ENCODE results near the gene AFAP1. TPM values are rescaled to one million over a fixed set of nuclear protein-coding genes. Genes with fewer than 3 reads are reported as not detected.

AFAP1 gene
- polyA plus RNA-seq, 1 donor (not counting 4 experiments of a cell fraction or from before 2014, with no cell fraction given) = 7.6 TPM

DNA sequence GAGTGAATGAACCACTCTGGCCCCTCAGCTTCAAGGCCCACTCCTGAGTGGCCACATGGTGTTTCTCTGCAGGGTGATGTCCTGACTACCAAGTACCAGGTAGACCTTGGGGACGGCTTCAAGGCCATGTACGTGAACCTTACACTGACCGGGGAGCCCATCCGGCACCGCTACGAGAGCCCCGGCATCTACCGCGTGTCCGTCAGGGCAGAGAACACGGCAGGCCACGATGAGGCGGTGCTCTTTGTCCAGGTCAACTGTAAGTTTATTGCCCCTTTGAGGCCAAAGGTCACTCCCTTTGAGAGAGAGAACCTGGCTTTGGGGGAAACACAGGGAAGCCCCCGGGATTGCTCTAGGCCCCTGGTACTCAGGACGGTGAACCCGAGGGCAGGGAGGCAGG is 216.0 kb downstream of the AFAP1 start:
- H2AFZ ChIP-seq (ENCODE audit: control insufficient read depth, low read length) = no peak overlapping the region
- FAIRE-seq = no peak
- dilution Hi-C loops (cut with MboI; ENCODE audit: extremely low pct_ligation_motif_present, low sequenced_read_pairs) = no loop called here

DNA sequence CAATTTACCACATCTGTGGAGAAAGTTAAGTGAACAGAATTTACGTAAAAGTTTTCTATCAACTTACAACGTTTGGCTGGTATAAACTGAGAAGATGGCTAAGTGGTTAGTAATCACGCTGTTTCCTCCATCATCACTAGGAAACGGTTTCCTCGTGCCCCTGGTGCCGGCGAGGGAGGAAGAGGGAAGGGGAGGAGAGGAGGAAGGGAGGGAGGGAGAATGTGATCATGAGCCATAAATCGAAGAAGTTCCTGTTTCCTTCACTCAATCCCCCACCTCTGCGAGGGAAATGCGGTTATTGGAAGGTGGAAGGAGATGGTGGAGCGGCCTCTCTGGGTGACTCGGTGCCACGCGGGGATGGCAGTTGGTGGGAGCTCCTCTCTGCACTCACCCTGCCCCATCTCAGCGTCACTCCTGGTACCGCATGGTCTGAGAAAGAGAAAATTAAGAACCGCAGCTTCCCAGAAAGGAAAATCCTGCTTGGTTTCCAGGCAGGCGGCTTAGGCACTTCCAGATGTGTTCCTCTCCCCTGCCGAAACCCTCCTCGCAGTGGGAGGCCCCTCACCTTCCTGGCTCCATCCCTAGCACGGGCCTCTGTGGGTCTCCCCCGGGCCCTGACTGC is 216.8 kb downstream of the AFAP1 start:
- no peaks in the 10 kb centered on the region for H3K36me3 ChIP-seq (ENCODE audit: control insufficient read depth in 2 of 2, extremely low read depth in 1 of 2, insufficient read depth in 2 of 2, low read length in 2 of 2)
- dilution Hi-C loops (cut with MboI; ENCODE audit: extremely low pct_ligation_motif_present, low sequenced_read_pairs) = no loop called here
- H3K9ac ChIP-seq (ENCODE audit: control insufficient read depth, extremely low read depth, insufficient read depth, low read length) = no peak overlapping the region
- no peak overlapping the region for H3K4me2 ChIP-seq (ENCODE audit: control insufficient read depth, extremely low read depth, insufficient read depth, low read depth, low read length)
- TF ChIP-seq EZH2 (IDR thresholded peaks at IDR 0.05; ENCODE audit: low read length) = no peak
- TF ChIP-seq, protein P1, sequence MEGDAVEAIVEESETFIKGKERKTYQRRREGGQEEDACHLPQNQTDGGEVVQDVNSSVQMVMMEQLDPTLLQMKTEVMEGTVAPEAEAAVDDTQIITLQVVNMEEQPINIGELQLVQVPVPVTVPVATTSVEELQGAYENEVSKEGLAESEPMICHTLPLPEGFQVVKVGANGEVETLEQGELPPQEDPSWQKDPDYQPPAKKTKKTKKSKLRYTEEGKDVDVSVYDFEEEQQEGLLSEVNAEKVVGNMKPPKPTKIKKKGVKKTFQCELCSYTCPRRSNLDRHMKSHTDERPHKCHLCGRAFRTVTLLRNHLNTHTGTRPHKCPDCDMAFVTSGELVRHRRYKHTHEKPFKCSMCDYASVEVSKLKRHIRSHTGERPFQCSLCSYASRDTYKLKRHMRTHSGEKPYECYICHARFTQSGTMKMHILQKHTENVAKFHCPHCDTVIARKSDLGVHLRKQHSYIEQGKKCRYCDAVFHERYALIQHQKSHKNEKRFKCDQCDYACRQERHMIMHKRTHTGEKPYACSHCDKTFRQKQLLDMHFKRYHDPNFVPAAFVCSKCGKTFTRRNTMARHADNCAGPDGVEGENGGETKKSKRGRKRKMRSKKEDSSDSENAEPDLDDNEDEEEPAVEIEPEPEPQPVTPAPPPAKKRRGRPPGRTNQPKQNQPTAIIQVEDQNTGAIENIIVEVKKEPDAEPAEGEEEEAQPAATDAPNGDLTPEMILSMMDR (optimal IDR thresholded peaks at IDR 0.05 in 1 of 3, IDR thresholded peaks at IDR 0.05 in 1 of 3, conservative IDR thresholded peaks at IDR 0.05 in 1 of 3; ENCODE audit: extremely low read depth in 1 of 3, insufficient read depth in 2 of 3, low read length in 3 of 3) = no peak
- no peaks in the 10 kb centered on the region for H3K9me1 ChIP-seq (ENCODE audit: control insufficient read depth, extremely low read depth, insufficient read depth, low read length)
- no peaks in the 10 kb centered on the region for H3K9me3 ChIP-seq (ENCODE audit: control insufficient read depth, low read depth, low read length)
- H3K27ac ChIP-seq (ENCODE audit: control insufficient read depth, insufficient read depth, low read length) = no peak overlapping the region
- no peak for DNase-seq (ENCODE audit: low read depth, low spot score)
- no peak for FAIRE-seq
- H3K79me2 ChIP-seq (ENCODE audit: control insufficient read depth, insufficient read depth, low read length) = no peaks in the 10 kb centered on the region
- no peaks in the 10 kb centered on the region for H4K20me1 ChIP-seq (ENCODE audit: control insufficient read depth, extremely low read depth, insufficient read depth, low read length)
- no peak overlapping the region for H3K4me3 ChIP-seq (ENCODE audit: control insufficient read depth in 2 of 3, extremely low read depth in 1 of 3, insufficient read depth in 2 of 3, low read depth in 1 of 3, low read length in 3 of 3)
- peaks cover 4% of the 10 kb centered on the region for H3K27me3 ChIP-seq (ENCODE audit: control insufficient read depth, extremely low read depth, insufficient read depth, low read length)
- H2AFZ ChIP-seq (ENCODE audit: control insufficient read depth, low read length) = no peak overlapping the region
- H3K4me1 ChIP-seq (ENCODE audit: control insufficient read depth, extremely low read depth, insufficient read depth, low read length) = no peaks in the 10 kb centered on the region

More for the DNA sequence above, 216.0 kb downstream of the AFAP1 start:
- H3K9ac ChIP-seq (ENCODE audit: control insufficient read depth, extremely low read depth, insufficient read depth, low read length) = no peak overlapping the region
- no peak overlapping the region for H3K4me3 ChIP-seq (ENCODE audit: control insufficient read depth in 2 of 3, extremely low read depth in 1 of 3, insufficient read depth in 2 of 3, low read depth in 1 of 3, low read length in 3 of 3)
- H3K9me1 ChIP-seq (ENCODE audit: control insufficient read depth, extremely low read depth, insufficient read depth, low read length) = no peaks in the 10 kb centered on the region
- peaks cover 4% of the 10 kb centered on the region for H3K27me3 ChIP-seq (ENCODE audit: control insufficient read depth, extremely low read depth, insufficient read depth, low read length)
- no peak overlapping the region for H3K27ac ChIP-seq (ENCODE audit: control insufficient read depth, insufficient read depth, low read length)
- H3K4me1 ChIP-seq (ENCODE audit: control insufficient read depth, extremely low read depth, insufficient read depth, low read length) = no peaks in the 10 kb centered on the region
- no peak for DNase-seq (ENCODE audit: low read depth, low spot score)
- no peaks in the 10 kb centered on the region for H3K9me3 ChIP-seq (ENCODE audit: control insufficient read depth, low read depth, low read length)
- no peaks in the 10 kb centered on the region for H3K79me2 ChIP-seq (ENCODE audit: control insufficient read depth, insufficient read depth, low read length)
- no peaks in the 10 kb centered on the region for H4K20me1 ChIP-seq (ENCODE audit: control insufficient read depth, extremely low read depth, insufficient read depth, low read length)
- TF ChIP-seq EZH2 (IDR thresholded peaks at IDR 0.05; ENCODE audit: low read length) = no peak
- TF ChIP-seq, protein P1 (optimal IDR thresholded peaks at IDR 0.05 in 1 of 3, IDR thresholded peaks at IDR 0.05 in 1 of 3, conservative IDR thresholded peaks at IDR 0.05 in 1 of 3; ENCODE audit: extremely low read depth in 1 of 3, insufficient read depth in 2 of 3, low read length in 3 of 3) = no peak
- no peak overlapping the region for H3K4me2 ChIP-seq (ENCODE audit: control insufficient read depth, extremely low read depth, insufficient read depth, low read depth, low read length)
- H3K36me3 ChIP-seq (ENCODE audit: control insufficient read depth in 2 of 2, extremely low read depth in 1 of 2, insufficient read depth in 2 of 2, low read length in 2 of 2) = no peaks in the 10 kb centered on the region
